ENCODE measurements around the gene GNB1L. TPM values are rescaled to one million over a fixed set of nuclear protein-coding genes. Genes with fewer than 3 reads are reported as not detected.

GNB1L gene
- polyA plus RNA-seq, 3 donors, result 3.4 to 6.0 (median 4.8) TPM

DNA sequence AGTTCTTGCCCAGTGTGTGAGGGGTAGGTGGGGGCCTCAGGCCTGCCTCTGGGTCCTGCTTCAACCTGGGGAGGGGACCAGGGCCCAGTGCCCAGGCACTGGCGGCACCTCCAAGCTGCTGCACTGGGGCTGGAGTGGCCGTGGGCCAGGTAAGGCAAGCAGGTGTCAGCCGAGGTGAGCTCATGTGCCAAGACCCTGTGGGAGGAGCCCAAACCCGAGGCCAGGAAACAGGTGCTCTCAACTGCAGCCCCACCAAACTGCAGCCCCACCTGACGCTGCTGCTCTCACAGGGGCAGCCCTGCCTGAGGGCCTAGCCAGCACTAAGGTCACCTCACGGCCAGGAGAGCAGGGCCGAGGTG, 18.1 kb upstream of the GNB1L start:
- H3K79me2 ChIP-seq (ENCODE audit: insufficient read depth, low read length), result no peaks in the 10 kb centered on the region
- DNase-seq, result no peak
- H3K36me3 ChIP-seq (replicated peaks in 1 of 2; ENCODE audit: control insufficient read depth in 1 of 2, insufficient read depth in 2 of 2, low read length in 2 of 2), result peaks cover 13 to 39% of the 10 kb centered on the region in 2 donors
- Mint-ChIP-seq H3K4me3 (no peak overlapping the region), H3K36me3 (peaks cover 0 to 24% of the 10 kb centered on the region in 2 donors), H3K9me3 (no peaks in the 10 kb centered on the region), H3K27me3 (ENCODE audit: low read depth in 3 of 3) (peaks cover 0 to 1% (median 0%) of the 10 kb centered on the region in 3 donors), H3K27ac (no peak overlapping the region), H3K4me1 (no peaks in the 10 kb centered on the region)
- no peaks in the 10 kb centered on the region for H3K4me1 ChIP-seq (ENCODE audit: control insufficient read depth in 1 of 2, insufficient read depth in 2 of 2, low read length in 2 of 2)
- no peak overlapping the region for H3K4me3 ChIP-seq (replicated peaks in 1 of 3; ENCODE audit: low read depth in 2 of 3, low read length in 3 of 3)
- no peaks in the 10 kb centered on the region for H4K20me1 ChIP-seq (ENCODE audit: insufficient read depth, low read length)
- no peak overlapping the region for H3K4me2 ChIP-seq (replicated peaks; ENCODE audit: extremely low read depth, low read length, poor library complexity, severe bottlenecking)
- H2AFZ ChIP-seq (ENCODE audit: insufficient read depth, low read depth, low read length, poor library complexity, severe bottlenecking), result no peak overlapping the region
- no peak overlapping the region for H3K27ac ChIP-seq (ENCODE audit: low read depth in 1 of 2, low read length in 2 of 2)
- no peaks in the 10 kb centered on the region for H3K27me3 ChIP-seq (ENCODE audit: control insufficient read depth in 2 of 2, insufficient read depth in 2 of 2, low read length in 2 of 2)
- TF ChIP-seq, protein P1, sequence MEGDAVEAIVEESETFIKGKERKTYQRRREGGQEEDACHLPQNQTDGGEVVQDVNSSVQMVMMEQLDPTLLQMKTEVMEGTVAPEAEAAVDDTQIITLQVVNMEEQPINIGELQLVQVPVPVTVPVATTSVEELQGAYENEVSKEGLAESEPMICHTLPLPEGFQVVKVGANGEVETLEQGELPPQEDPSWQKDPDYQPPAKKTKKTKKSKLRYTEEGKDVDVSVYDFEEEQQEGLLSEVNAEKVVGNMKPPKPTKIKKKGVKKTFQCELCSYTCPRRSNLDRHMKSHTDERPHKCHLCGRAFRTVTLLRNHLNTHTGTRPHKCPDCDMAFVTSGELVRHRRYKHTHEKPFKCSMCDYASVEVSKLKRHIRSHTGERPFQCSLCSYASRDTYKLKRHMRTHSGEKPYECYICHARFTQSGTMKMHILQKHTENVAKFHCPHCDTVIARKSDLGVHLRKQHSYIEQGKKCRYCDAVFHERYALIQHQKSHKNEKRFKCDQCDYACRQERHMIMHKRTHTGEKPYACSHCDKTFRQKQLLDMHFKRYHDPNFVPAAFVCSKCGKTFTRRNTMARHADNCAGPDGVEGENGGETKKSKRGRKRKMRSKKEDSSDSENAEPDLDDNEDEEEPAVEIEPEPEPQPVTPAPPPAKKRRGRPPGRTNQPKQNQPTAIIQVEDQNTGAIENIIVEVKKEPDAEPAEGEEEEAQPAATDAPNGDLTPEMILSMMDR (IDR thresholded peaks at IDR 0.05), result no peak
- intact Hi-C loops (cut with micrococcal nuclease), result no loop called here
- H3K9me3 ChIP-seq (replicated peaks in 1 of 2; ENCODE audit: control insufficient read depth in 1 of 2, insufficient read depth in 1 of 2, low read length in 2 of 2), result no peaks in the 10 kb centered on the region
- H3K9ac ChIP-seq (ENCODE audit: insufficient read depth, low read length, poor library complexity, severe bottlenecking), result no peak overlapping the region
- WGBS (ENCODE audit: insufficient coverage), result 64% methylated on average over 6 of the region's 7 CpGs

DNA sequence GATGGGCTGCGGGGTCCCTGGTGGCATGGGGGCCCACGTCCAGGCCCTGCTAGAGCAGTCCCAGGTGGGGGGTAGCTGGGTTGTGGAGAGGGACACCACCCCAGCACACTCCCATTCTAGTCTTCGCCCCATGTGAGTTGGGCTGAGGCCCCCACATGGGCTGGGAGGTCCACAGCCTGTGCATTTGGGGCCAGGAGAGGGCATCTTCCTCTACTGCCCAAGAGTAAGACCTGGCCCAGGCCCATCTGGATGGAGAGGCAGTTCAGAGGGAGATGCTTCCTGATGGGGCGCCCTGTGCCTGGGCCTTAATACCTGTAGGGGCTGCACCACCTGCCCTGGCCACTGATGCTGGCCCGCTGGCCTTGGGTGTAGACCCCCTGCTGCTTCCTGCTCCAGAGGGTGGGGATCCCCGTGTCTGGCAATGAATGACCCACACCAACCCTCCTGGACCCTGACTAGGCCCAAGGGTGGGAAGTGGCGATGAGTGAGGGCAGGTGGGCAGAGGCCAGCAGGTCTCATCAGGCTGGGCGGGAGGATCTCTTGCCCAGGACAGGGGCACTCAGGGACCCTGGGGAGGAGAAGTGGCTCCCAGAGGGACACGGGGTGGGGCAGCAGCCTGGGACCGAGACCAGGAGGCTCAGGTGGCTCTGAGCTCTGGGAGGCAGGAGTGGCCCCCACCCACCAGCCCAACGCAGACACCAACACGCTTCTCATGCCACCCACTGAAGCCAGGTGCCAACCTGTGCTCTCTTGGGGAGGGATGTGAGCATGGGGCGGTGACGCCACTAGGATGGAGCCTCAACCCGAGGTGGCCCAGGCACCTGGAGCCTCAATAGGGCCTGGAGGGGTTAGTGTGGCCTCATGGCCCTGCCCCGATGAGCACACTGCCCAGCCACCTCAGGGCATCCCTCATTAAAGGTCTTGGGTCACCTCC, 17.4 kb upstream of the GNB1L start:
- Histone ChIP-seq H4K20me1 (ENCODE audit: insufficient read depth, low read length) (no peaks in the 10 kb centered on the region), H3K79me2 (ENCODE audit: insufficient read depth, low read length) (no peaks in the 10 kb centered on the region), H3K9me3 (replicated peaks in 1 of 2; ENCODE audit: control insufficient read depth in 1 of 2, insufficient read depth in 1 of 2, low read length in 2 of 2) (no peaks in the 10 kb centered on the region), H3K4me1 (ENCODE audit: control insufficient read depth in 1 of 2, insufficient read depth in 2 of 2, low read length in 2 of 2) (no peaks in the 10 kb centered on the region), H3K27ac (ENCODE audit: low read depth in 1 of 2, low read length in 2 of 2) (no peak overlapping the region), H2AFZ (ENCODE audit: insufficient read depth, low read depth, low read length, poor library complexity, severe bottlenecking) (no peak overlapping the region), H3K36me3 (replicated peaks in 1 of 2; ENCODE audit: control insufficient read depth in 1 of 2, insufficient read depth in 2 of 2, low read length in 2 of 2) (peaks cover 8 to 32% of the 10 kb centered on the region in 2 donors), H3K9ac (ENCODE audit: insufficient read depth, low read length, poor library complexity, severe bottlenecking) (no peak overlapping the region), H3K4me2 (replicated peaks; ENCODE audit: extremely low read depth, low read length, poor library complexity, severe bottlenecking) (no peak overlapping the region), H3K4me3 (replicated peaks in 1 of 3; ENCODE audit: low read depth in 2 of 3, low read length in 3 of 3) (no peak overlapping the region), H3K27me3 (ENCODE audit: control insufficient read depth in 2 of 2, insufficient read depth in 2 of 2, low read length in 2 of 2) (no peaks in the 10 kb centered on the region)
- WGBS (ENCODE audit: insufficient coverage), result 97% methylated on average over 5 of the region's 16 CpGs
- Mint-ChIP-seq H3K4me1 (no peaks in the 10 kb centered on the region), H3K36me3 (peaks cover 0 to 19% of the 10 kb centered on the region in 2 donors), H3K27me3 (ENCODE audit: low read depth in 3 of 3) (peaks cover 0 to 2% (median 0%) of the 10 kb centered on the region in 3 donors), H3K27ac (no peak overlapping the region), H3K4me3 (no peak overlapping the region), H3K9me3 (no peaks in the 10 kb centered on the region)
- intact Hi-C loops (cut with micrococcal nuclease), result no loop called here
- TF ChIP-seq, protein P1 (IDR thresholded peaks at IDR 0.05), result no peak
- no peak for DNase-seq
